GM21515 (cell line): ENCODE results near the gene RWDD2A.
"Not testable (repeated sequence)": the region's sequence is repeated elsewhere in the genome, so short reads cannot be mapped to it uniquely, and the experiment has no call there.

ENCODE experiments used
- ATAC-seq: cut with Tn5 transposase; IDR thresholded peaks from one replicate; pipeline ENCODE4 v1.9.1; 2021; ENCODE audit not compliant: unreplicated experiment

Gene RWDD2A

GRCh38 chr6:83192871-83193746 lies at the start of gene RWDD2A, which contains the start of gene PGM3:
RWDD2A (plus strand) TSS chr6:83193357; CDS start chr6:83194452, 1,095 bp downstream.
PGM3 (minus strand) TSS chr6:83193265; CDS start chr6:83191012, 2,253 bp downstream.
- ATAC-seq, result peak; percentile 98

DNA sequence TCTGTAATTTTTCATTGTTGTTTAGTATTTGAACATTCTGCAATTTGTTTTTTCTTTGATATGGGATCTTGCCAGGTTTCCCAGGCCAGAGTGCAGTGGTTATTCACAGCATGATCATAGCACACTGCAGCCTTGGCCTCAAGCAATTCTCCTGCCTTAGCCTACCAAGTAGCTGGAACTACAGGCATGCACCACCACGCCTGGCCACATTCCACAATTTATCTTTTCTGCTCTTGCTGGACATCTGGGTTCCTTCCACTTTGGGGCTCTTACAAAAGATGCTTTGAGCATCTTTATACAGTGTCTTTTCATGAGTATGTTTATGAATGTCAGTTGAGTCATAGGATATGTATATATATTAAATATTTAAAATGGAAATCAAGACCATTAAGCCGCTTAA lies 42.0 kb upstream of the RWDD2A start:
- no peak for ATAC-seq

DNA sequence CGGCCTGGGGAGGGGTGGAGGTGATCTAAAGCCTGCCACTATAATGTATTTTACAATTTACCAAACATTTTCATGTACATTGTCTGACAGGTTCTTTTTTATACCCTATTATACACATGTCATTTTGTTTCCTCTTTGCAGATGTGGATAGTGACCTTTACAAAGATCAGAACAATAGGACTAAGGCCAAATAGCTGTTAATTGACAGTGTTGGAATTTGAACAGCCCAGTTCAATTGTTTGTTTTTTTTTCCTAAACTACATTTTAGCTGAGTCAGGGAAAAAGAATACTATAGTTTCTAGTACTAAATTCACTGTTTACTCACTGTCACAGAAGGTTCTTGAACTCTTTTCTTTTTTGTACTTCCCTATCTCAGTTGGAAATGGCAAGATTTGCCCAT lies 40.2 kb upstream of the RWDD2A start:
- no peak for ATAC-seq

- no peak for ATAC-seq
Measured at GRCh38 chr6:83153883-83154521, 39.2 kb upstream of the RWDD2A start.

DNA sequence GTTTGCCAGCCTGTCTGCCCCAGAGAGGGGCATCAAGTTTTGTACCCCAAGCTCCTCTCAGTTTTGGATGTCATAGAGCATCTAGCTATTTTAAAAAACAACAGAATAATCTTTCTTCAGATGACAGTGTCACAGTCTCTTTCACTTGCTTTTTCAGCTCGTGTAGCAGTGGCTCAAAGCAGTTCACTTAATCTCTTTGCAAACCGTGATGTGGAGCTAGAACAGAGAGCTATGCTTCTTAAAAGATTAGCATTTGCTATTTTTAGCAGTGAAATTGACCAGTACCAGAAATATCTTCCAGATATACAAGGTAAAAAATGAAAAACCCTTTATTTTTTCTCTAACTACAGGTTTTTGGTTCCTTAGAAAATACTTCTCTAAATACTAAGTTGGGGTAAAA lies 37.4 kb upstream of the RWDD2A start:
- ATAC-seq, result no peak

DNA sequence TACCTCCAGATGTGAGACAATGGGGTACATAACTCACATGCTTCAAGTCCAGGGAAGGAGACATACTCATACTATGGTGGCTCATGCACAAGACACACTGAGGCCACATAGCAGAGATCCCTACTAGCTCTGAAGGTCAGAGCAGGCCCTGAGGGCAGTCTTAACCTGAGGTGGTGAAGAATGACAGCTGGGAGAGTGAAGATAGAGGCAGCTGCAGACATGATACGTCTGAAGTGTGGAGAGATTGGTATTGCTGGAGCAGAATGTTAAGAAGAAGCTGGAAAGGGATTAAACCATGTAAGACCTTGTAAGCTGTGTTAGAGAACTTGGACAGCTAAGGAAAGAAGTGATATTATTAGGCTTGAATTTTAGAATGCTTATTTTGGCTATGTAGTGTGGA lies 33.0 kb upstream of the RWDD2A start:
- ATAC-seq, result no peak

GRCh38 chr6:83167726-83168278 lies 25.4 kb upstream of the RWDD2A start:
- no peak for ATAC-seq

DNA sequence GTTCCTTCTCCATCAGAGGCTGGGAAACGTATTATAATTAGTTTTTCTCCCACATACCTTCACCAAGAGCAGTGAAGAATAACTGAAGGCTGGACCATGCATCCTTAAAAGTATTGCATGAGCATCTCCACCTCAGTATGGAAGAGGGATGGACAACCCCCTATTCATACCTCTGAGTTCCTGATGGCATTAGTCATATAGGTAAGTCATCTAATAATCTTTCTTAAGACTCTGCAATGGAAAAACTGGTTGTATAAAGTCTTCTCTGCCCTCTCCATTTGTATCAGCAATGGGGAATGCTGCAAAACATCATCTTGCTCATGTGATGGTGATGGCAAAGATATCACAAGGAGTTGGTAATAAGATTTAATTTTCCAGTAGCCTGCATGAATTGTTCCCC lies 24.6 kb upstream of the RWDD2A start:
- ATAC-seq, result no peak

- no peak for ATAC-seq
Measured at GRCh38 chr6:83169106-83169505, 24.1 kb upstream of the RWDD2A start.

DNA sequence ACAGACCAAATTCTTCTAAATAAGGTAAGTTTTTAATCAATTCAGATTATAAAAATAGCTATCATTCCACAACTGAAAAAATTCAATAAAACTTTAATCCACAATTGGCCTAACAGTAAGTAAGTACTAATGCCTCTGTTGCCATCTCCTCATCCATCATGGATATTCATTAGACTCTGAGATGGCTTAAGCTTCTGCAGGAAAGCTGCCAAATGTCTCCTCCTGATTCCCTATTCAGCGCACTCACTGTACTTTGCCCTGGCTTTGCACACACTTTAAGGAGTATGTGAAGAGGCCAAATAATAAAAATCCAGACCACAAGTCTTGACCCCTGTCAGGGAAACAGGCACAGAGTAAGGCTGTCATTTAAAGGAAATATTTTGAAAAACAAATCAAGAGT lies 23.6 kb upstream of the RWDD2A start:
- no peak for ATAC-seq

- no peak for ATAC-seq
Measured at GRCh38 chr6:83176246-83176645, 16.9 kb upstream of the RWDD2A start.

DNA sequence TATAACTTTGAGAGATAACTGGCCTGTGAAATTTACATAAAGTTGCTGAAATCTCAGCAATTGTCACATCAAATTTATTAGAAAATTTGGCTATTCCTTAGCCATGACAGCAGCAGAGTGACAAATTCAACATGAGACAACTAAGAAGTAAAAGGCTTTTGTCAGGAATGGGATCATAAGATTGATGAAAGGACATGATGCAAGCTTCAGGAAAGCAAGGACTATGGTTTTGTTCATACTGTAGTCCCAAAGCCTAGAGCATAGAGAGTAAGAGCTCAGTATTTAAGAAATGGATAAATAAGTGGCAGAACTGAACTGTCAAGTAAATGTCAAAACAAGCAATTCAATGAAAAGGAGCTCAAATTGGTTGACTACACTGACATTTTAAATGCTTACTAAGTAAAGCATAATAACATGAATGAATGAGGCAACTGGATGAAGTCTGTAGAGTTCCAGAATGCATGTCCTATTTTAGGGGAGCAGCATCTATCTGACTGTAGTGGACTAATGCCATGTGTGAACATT lies 12.7 kb upstream of the RWDD2A start:
- ATAC-seq, result no peak

GRCh38 chr6:83182114-83182513 lies 11.0 kb upstream of the RWDD2A start:
- ATAC-seq, result no peak

GRCh38 chr6:83183082-83183828 lies 9.9 kb upstream of the RWDD2A start:
- no peak for ATAC-seq

DNA sequence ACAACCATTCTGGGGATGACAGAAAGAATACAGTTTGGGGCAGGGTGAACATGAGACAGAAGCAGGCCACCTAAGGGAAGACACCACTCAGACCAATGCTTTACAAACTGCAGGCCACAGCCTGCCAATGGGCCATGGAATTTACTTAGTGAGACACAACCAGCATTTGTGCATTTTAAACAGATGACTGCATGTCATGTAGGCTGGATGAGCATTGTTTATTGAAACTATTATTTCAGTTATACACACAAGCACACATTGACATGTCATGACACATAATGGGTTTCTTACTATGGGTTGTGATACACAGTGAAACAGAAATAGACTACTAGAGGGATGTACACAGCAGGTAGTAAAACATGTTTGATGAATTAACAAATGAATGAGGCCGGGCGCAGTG lies 8.1 kb upstream of the RWDD2A start:
- ATAC-seq, result no peak

- ATAC-seq, result no peak
Measured at GRCh38 chr6:83188501-83188900, 4.7 kb upstream of the RWDD2A start.

DNA sequence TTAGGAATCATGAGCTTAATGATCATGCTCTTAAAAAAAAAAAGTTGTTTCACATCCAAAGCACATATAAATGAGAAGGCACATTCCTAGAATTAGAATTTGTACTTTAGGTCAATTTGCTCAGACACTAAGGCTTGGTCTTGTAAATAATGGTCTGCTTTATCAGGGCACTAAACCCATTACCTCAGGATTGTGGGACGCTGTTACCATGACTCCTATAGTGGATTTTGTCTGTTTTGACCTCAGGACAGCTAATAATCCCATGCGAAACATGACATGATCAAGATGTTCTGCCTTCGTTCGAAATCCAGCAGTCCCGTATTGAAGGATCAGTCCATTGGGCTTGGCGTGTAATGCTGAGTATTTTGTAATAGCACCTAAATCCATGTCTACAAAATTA lies 2.5 kb upstream of the RWDD2A start:
- no peak for ATAC-seq

- ATAC-seq, result not testable (repeated sequence)
Measured at GRCh38 chr6:83191974-83192373, 1.2 kb upstream of the RWDD2A start.

- ATAC-seq, result no peak
Measured at GRCh38 chr6:83192456-83192855, 701 bp upstream of the RWDD2A start.

GRCh38 chr6:83193747-83194566 lies 800 bp downstream of the RWDD2A start:
- ATAC-seq, result peak; percentile 16
